AG04449 (cell line): Measurements from ENCODE around the gene USP47.

Experiments used
- CTCF ChIA-PET: fragments of 350-600 bp; formaldehyde crosslinking; extraction: SDS; loops from one replicate; lab custom pipeline; 2021; ENCODE audit warnings: antibody characterized with exemption; lab: Yijun Ruan, JAX
- POLR2A ChIA-PET: fragments of 400-600, 350-600 bp; formaldehyde crosslinking; extraction: SDS; loops from one replicate; lab custom pipeline; 2020; ENCODE audit warnings: antibody characterized with exemption, inconsistent platforms; lab: Yijun Ruan, JAX
- DNase-seq: peaks from one replicate; pipeline ENCODE4 v3.0.0-alpha.2; 2010; ENCODE audit warnings: low read depth, low spot score
- H3K4me3 ChIP-seq: 2 replicates; pipeline ENCODE4 v1.5.1; 2011; ENCODE audit warnings: low read depth, mild to moderate bottlenecking, control low read depth, low read length
- CTCF ChIP-seq: IDR thresholded peaks from one replicate; pipeline ENCODE4 v1.5.1; 2011; ENCODE audit warnings: mild to moderate bottlenecking, moderate library complexity, low read length, control low read depth, inconsistent platforms; ENCODE audit not compliant: insufficient read depth; ENCODE audit errors: missing control alignments

The USP47 gene

DNA sequence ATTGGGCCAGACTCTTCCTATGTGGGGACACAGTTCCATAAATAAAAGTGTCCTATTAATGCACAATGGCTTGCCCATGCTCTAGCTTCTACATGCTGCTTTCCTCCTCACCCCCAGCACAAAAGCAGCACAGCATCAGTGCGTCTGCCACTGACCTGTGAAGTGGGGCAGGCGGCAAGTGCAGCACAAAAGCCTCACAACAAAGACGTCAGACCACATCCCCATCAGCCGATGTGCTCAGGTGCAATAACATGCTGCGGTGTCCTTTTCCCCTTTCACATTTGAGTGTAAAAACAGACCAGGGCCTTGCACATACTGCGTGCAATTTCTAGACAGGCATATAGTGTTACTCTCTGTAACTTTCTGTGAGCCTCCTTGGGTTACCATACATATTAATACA is 153.8 kb downstream of the USP47 start:
- TF ChIP-seq CTCF, result no peak
- CTCF ChIA-PET, result interaction anchor here (1.1 to 3.0 kb wide), 4 partner anchors 9 to 30 kb away, joined by 3 to 14 read pairs (median 4); no protein-coding TSS in a partner anchor
- DNase-seq, result no peak
- H3K4me3 ChIP-seq, result no peak overlapping the region
- POLR2A ChIA-PET, result interaction anchor here (1.4 kb wide), 1 partner anchor 12 kb away, joined by 3 read pairs; no protein-coding TSS in a partner anchor

- no peak for TF ChIP-seq CTCF
- DNase-seq, result no peak
- CTCF ChIA-PET, result interaction anchor here (0.6 to 3.0 kb wide), 5 partner anchors 8 to 1617 kb away, joined by 3 to 14 read pairs (median 4); no protein-coding TSS in a partner anchor
- H3K4me3 ChIP-seq, result no peak overlapping the region
- POLR2A ChIA-PET, result interaction anchor here (1.4 kb wide), 1 partner anchor 11 kb away, joined by 3 read pairs; no protein-coding TSS in a partner anchor
Observed at GRCh38 chr11:11996321-11997048, 154.7 kb downstream of the USP47 start.

GRCh38 chr11:11997049-11997322 is 155.2 kb downstream of the USP47 start:
- ChIA-PET CTCF (interaction anchor here (0.9 to 2.1 kb wide), 2 partner anchors 10 to 47 kb away, joined by 3 to 6 read pairs; no protein-coding TSS in a partner anchor), POLR2A (no interaction called here)
- no peak for DNase-seq
- no peak for TF ChIP-seq CTCF
- no peak overlapping the region for H3K4me3 ChIP-seq

GRCh38 chr11:11998091-11998781 is 156.5 kb downstream of the USP47 start:
- no peak for TF ChIP-seq CTCF
- DNase-seq, result peak; percentile 63
- CTCF ChIA-PET, result interaction anchor here (1.0 to 1.6 kb wide), 2 partner anchors 9 to 11 kb away, joined by 3 to 4 read pairs; partner anchors contain the start of gene DKK3
- POLR2A ChIA-PET, result interaction anchor here (0.7 kb wide), 1 partner anchor 9 kb away, joined by 3 read pairs; no protein-coding TSS in a partner anchor
- H3K4me3 ChIP-seq, result peak overlapping the region; percentile 44

DNA sequence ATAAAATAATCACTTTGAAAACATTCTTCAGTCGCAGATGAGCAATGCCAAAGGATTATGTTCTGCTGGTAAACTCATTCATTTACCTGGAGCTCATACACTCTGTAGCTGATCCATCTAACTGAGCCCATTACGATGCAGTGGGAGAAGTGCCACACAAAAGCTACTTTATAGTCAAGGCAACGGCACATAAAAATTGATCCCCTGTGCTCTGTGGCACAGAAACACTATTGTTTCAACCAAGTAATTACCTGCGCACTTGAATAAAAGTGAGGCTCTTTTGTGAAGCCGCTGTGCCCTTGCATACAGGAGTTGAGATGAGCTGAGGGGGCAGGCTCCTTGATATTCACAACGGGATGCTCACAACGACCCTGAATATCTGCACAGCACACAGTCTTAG is 159.4 kb downstream of the USP47 start:
- H3K4me3 ChIP-seq, result no peak overlapping the region
- TF ChIP-seq CTCF, result no peak
- ChIA-PET POLR2A (no interaction called here), CTCF (no interaction called here)
- no peak for DNase-seq

- POLR2A ChIA-PET, result no interaction called here
- DNase-seq, result no peak
- CTCF ChIA-PET, result interaction anchor here (0.7 kb wide), 1 partner anchor 1326 kb away, joined by 3 read pairs; no protein-coding TSS in a partner anchor
- no peak for TF ChIP-seq CTCF
- no peak overlapping the region for H3K4me3 ChIP-seq
Observed at GRCh38 chr11:12003336-12003735, 161.6 kb downstream of the USP47 start.
